GM15510 (cell line): Measurements from ENCODE around the gene ROBO2.

ENCODE experiments used
- POLR2A ChIP-seq: IDR thresholded peaks from 3 replicates; pipeline ENCODE4 v1.6.1; 2011; ENCODE audit warnings: borderline replicate concordance; ENCODE audit not compliant: insufficient read length; ENCODE audit errors: extremely low read depth

Gene ROBO2

DNA sequence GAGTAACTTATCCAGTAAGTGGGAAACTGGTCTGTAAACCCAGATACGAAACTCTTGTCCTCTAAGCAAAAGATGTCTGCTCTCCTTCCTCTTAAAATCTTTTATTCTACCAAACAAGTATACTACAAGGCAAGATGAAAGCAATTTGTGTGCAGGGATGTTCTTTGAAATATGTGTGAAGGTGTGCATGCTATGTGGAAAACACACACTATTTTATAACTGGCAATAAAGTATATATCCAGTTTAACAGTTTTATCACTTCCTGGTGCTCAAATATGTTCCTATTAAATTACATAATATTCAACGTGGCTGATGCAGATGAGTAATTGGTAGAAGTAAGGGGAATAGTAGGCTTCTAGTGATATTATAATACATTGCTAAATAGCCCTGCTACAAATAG is 566.5 kb downstream of the ROBO2 start:
- TF ChIP-seq POLR2A, result no peak

DNA sequence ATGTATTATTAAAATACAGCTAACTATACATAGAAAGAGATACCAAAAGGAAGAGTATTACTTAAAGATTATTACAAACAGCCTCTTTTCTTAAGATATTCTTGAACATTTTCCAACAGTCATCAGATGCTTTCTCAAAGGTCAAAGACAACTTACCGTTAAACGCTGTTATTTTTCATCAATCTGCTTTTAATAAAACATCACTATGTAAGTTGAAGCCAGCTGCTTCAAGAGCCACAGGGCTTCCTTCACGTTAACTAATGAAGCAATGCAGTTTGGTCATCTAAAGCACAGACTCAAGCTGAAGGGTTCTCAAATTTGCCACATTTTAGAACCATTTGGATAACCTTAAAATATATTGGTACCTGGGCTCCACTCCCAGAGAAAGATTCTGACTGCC is 578.8 kb downstream of the ROBO2 start:
- no peak for TF ChIP-seq POLR2A

DNA sequence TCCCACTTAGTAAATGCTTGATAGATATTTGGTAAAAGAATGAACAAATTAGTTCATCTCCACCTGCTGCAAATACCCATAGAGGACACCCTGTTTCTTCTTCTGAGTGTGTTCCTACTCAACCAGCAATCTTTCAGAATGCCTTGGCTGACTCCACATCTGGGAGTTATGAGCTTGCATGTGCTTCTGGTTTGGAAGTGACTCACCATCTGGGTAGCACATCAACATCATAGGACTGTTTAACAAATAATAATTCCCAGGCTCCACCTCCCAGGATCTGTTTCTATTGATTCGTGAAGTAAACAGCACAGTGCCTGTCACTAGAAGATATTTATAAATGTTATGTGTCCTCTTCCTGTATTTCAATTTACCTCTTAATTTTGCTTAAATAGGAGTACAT is 580.1 kb downstream of the ROBO2 start:
- no peak for TF ChIP-seq POLR2A

DNA sequence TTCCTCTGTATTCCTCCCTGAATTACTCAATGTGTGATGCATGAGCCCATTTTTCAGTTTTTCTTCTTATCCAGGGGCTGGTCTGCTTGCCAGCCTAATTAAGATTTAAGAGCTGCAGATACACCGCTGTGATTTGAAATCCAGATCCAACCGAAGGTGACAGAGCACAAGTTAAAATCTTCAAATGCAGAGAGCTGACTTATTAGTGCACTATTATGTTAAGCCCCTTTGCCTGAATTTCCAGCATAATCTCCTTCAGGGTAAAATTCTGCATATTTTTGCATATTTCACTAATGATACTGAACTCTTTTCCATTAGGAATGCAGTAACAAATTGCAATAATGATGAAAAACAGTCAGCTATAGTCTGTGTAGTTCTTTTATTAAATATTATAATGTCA is 583.6 kb downstream of the ROBO2 start:
- no peak for TF ChIP-seq POLR2A

DNA sequence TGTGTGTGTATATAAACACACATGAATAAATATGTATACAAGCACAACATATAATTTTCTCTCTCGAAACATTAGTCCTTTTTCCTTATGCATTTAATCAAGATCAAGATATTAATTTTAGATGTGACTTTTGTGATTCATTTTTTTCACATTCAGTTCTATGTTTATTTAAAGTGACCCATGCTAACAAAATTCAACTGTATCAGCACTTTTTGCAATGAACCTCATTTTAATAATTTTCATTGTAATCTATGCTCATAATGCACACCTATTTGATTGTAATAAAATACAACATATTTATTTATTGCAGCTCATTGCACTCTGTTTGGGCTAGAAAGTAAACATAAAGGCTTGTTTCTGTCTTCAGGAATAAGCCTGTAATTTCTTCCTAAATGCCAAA is 586.3 kb downstream of the ROBO2 start:
- no peak for TF ChIP-seq POLR2A

- TF ChIP-seq POLR2A, result no peak
Measured at GRCh38 chr3:77648214-77648613, 608.3 kb downstream of the ROBO2 start.

DNA sequence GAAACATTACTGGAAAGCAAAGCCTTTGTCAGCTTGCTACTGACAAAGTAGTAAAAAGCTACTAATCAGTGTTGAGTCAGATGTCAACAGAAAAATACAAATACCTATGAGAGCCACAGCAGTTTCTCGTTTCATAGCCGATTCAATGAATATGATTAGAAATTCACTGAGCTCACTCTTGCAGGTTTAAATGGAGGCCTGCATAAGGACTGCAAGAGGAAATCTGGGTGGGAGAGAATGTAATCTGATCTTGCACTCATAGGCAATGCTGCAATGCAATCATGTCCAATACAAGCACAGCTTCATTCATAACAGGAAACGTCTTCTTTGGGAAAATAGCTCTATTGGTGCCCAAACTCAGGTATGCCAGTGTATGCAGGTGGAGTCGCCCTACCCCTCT is 608.8 kb downstream of the ROBO2 start:
- TF ChIP-seq POLR2A, result no peak

GRCh38 chr3:77652624-77653023 is 612.7 kb downstream of the ROBO2 start:
- no peak for TF ChIP-seq POLR2A

GRCh38 chr3:77655396-77655795 is 615.5 kb downstream of the ROBO2 start:
- no peak for TF ChIP-seq POLR2A

GRCh38 chr3:77660718-77661117 is 620.8 kb downstream of the ROBO2 start:
- no peak for TF ChIP-seq POLR2A

DNA sequence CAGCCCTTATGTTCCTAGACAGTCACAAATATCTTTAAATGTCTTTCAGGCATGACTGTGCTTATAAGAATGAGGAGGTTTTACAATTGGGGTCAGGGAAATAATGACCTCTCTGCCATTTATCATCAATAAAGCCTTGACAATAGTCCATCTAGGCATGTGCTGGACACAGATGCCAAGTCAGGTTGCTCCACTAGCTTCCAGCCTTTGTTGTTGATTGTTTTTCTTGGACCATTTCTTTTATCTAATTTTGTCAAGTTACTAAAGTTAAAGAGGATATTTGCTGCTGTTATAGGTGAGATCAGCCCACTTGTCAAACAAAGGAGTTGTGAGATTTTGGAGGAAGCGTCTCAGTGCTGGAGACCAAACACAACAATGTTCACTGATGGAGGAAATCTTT is 628.0 kb downstream of the ROBO2 start:
- TF ChIP-seq POLR2A, result no peak

- TF ChIP-seq POLR2A, result no peak
Measured at GRCh38 chr3:77668376-77668775, 628.5 kb downstream of the ROBO2 start.

- no peak for TF ChIP-seq POLR2A
Measured at GRCh38 chr3:77672016-77672415, 632.1 kb downstream of the ROBO2 start.

- no peak for TF ChIP-seq POLR2A
Measured at GRCh38 chr3:77682162-77682561, 642.3 kb downstream of the ROBO2 start.

DNA sequence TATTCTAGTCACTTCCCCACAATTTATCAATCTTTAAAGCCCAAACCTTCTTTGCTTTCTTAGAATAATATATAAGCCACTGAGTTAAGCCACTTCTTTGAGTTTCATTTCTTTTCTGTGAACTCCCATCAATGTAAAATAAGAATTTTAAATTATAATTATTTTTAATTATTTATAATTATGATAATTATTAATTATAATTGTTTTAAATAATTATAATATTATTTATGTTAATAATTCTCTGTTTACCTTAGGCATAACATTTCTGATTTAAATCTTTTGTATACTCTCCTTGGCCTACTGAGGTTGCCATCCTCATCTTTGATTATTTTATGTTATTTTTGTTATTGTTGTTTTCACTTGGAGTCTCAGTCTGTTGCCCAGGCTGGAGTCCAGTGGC is 644.2 kb downstream of the ROBO2 start:
- TF ChIP-seq POLR2A, result no peak

DNA sequence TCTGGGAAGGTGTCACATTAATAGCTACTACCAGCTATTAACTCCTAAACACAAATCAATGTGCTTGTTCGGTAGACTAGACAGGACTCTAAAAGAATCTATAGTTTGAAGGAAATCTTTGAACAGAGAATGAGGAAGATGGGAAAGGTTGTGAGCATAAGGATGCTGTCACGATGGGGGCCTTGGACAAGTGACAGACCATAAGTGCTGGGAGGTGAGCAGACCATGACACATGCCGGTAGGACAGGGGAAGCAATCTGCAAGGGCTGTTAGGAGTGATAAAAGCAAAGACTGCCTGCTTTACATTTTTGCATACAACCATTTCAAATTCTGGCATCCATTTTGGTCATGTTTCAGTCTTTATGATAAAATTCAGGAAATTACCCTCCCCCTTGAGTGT is 645.8 kb downstream of the ROBO2 start:
- TF ChIP-seq POLR2A, result no peak

DNA sequence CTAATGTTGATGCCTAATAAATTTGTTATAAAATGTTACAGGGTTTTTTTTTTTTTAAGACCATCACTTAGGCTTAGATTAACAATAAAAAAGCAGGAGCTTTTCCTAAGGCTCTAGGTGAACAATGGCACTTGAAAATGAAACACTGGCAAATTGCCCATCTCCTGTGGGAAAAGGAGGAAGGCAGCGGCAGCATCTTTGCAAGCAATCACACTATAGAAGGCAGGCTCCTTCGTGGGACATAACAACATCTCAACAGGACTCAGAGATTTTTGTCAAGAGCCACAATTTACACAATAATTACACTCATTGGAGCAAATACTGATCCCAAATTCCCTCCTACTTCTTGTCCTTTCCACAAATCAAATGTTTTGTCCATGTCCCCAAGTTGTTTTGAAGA is 646.7 kb downstream of the ROBO2 start:
- no peak for TF ChIP-seq POLR2A
